Measurements from ENCODE around the gene CLPX.

GRCh38 chr15:65184305-65184867 lies 756 bp downstream of the CLPX start:
- TF ChIP-seq, protein P1, sequence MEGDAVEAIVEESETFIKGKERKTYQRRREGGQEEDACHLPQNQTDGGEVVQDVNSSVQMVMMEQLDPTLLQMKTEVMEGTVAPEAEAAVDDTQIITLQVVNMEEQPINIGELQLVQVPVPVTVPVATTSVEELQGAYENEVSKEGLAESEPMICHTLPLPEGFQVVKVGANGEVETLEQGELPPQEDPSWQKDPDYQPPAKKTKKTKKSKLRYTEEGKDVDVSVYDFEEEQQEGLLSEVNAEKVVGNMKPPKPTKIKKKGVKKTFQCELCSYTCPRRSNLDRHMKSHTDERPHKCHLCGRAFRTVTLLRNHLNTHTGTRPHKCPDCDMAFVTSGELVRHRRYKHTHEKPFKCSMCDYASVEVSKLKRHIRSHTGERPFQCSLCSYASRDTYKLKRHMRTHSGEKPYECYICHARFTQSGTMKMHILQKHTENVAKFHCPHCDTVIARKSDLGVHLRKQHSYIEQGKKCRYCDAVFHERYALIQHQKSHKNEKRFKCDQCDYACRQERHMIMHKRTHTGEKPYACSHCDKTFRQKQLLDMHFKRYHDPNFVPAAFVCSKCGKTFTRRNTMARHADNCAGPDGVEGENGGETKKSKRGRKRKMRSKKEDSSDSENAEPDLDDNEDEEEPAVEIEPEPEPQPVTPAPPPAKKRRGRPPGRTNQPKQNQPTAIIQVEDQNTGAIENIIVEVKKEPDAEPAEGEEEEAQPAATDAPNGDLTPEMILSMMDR (IDR thresholded peaks at IDR 0.05) = no peak
- no peak for TF ChIP-seq EZH2 (IDR thresholded peaks at IDR 0.05; ENCODE audit: borderline replicate concordance, insufficient read depth, low read depth, low read length, poor library complexity, severe bottlenecking)
